DMS53 treated with DMSO at 0.1 percent for 48 hours (cell line): ENCODE data around the gene FILIP1.

Experiments used
- DNase-seq: peaks from one replicate; lab custom pipeline; 2025; ENCODE audit not compliant: unreplicated experiment; lab: John Stamatoyannopoulos, UW

FILIP1 gene

GRCh38 chr6:75386050-75386770 is 107.4 kb downstream of the FILIP1 start:
- no peak for DNase-seq

- DNase-seq, result no peak
These were observed 109.5 kb downstream of the FILIP1 start for GRCh38 chr6:75384116-75384515.

GRCh38 chr6:75382634-75382900 is 111.0 kb downstream of the FILIP1 start:
- DNase-seq, result no peak

GRCh38 chr6:75381877-75382633 is 111.5 kb downstream of the FILIP1 start:
- DNase-seq, result peak; percentile 53

- DNase-seq, result no peak
These were observed 114.1 kb downstream of the FILIP1 start for GRCh38 chr6:75379536-75379935.

- DNase-seq, result no peak
These were observed 115.5 kb downstream of the FILIP1 start for GRCh38 chr6:75378101-75378500.

- DNase-seq, result peak; percentile 58
These were observed 116.2 kb downstream of the FILIP1 start for GRCh38 chr6:75377386-75377785.

- no peak for DNase-seq
These were observed 117.1 kb downstream of the FILIP1 start for GRCh38 chr6:75376347-75377024.

GRCh38 chr6:75374961-75375400 is 118.6 kb downstream of the FILIP1 start:
- DNase-seq, result no peak

- DNase-seq, result no peak
These were observed 120.7 kb downstream of the FILIP1 start for GRCh38 chr6:75372884-75373283.

- DNase-seq, result no peak
These were observed 123.6 kb downstream of the FILIP1 start for GRCh38 chr6:75370011-75370410.

GRCh38 chr6:75368864-75369402 is 124.7 kb downstream of the FILIP1 start:
- DNase-seq, result no peak

- DNase-seq, result peak; percentile 98
These were observed 125.3 kb downstream of the FILIP1 start for GRCh38 chr6:75368151-75368779.

GRCh38 chr6:75363304-75363703 is 130.3 kb downstream of the FILIP1 start:
- DNase-seq, result no peak

GRCh38 chr6:75353644-75354043 is 140.0 kb downstream of the FILIP1 start:
- no peak for DNase-seq

- peak; percentile 38 for DNase-seq
These were observed 142.0 kb downstream of the FILIP1 start for GRCh38 chr6:75351570-75351969.

GRCh38 chr6:75350808-75351207 is 142.8 kb downstream of the FILIP1 start:
- DNase-seq, result no peak

- DNase-seq, result no peak
These were observed 143.4 kb downstream of the FILIP1 start for GRCh38 chr6:75350156-75350555.

- peak; percentile 9 for DNase-seq
These were observed 144.2 kb downstream of the FILIP1 start for GRCh38 chr6:75349262-75349984.

- no peak for DNase-seq
These were observed 144.7 kb downstream of the FILIP1 start for GRCh38 chr6:75348882-75349261.
